DMS 273 (cell line): Measurements from ENCODE around the gene ZNF597.
A peak's percentile ranks its signal among the peaks of the same experiment; 100 is the strongest.

Experiments used
- DNase-seq: peaks from one replicate; lab custom pipeline; 2025; ENCODE audit not compliant: unreplicated experiment; lab: John Stamatoyannopoulos, UW

ZNF597 gene

DNA sequence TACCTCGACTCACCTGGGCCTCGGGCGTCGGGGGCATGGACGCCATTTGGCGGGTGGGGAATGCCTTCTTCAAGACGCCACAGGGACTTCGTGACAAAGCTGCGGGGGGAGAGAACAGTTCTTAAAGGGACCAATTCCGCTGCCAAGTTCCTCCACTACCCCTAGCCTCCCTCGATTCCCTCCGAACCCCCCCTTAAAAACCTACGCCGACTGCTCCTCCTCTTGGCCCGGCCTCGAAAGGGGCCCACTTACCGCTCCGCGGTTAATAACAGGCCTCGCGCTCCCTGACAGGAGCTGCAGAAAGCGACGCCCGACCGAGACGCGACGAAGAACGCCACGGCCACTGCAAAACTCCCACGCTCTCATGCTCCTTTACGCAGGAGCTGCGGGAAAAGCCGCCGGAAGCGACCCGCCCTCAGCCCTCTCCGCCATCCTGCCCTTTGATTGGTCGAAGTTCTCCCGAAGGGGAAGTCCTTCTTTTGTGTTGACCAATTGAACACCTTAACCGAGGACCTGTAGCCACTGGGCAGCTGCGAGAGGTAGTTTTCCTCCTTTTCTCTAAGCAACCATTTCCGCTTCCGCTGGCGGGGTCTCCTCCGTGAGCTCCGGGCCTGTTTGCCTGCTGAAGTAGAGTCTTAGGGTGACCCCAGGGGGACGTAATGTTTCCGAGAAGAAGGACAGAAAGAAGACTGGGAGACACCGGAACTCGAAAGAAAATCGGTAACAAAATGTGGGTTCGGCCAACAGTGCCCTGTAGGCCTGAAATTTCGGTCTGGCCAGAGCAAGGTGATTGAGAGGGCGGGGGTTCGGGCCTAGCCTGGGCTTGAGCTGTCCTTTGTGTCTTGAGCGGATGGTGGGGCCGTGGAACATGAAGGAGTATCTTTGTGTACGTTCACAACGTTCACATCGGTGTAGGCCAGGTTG lies at the start of gene ZNF597, which contains the start of gene NAA60:
Gene ZNF597 (minus strand): TSS at position 397 of the 924 bp plus-strand sequence. CDS start 351 bp downstream, at position 46.
Gene NAA60 (plus strand): TSS at position 573 of the 924 bp plus-strand sequence. CDS start 32,548 bp downstream, outside the sequence.
- peak; percentile 96 for DNase-seq

DNA sequence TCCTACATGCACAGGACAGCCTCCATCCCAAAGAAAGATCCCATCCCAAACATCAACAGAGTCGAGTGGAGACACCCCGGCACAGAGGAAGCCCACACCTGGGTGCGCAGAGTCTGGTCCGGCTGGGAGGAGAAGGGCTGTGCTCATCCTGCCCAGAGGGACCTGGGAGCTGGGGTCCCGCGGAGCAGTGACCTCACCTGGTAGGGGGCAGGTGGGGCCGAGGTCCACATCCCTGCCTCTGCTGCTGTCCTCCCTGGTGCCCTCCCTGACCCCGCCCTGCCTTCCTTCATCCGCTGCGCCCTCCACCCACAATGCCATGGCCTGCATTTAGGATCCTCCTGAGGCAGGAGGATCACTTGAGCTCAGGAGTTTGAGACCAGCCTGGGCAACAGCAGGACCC lies 49.1 kb upstream of the ZNF597 start:
- no peak for DNase-seq

DNA sequence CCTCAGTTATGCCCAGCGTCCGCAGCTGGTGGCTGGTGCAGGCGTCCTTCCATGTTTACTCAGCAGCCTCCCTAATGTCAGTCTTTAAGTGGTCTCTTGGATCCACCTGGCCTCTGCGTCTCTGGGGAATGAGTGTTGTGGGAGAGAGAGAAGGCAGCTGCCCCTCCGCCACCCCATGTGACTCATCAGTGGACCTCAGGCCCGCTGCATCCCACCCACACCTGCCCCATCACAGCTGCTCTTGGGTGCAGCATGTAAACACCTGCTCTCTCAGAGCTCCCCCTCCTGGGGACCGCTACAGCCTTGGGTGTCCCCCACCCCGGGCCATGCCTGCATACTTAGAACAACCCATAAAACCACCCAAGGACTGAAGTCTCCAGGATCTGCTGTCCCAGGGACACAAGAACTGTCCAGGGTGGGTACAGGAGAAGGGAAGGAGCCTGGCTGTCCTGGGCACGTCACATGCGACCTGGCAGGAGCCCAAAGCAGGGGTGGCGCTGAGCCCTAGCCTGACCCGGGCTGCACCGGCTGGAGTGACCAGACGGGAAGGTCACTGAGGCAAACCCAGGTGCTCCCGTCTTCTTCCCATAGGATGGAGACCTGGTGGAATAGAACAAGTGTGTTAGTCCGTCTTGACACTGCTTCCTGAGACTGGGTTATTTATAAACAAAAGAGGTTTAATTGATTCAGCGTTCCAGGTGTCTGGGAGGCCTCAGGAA lies 47.8 kb upstream of the ZNF597 start:
- peak; percentile 46 for DNase-seq

DNA sequence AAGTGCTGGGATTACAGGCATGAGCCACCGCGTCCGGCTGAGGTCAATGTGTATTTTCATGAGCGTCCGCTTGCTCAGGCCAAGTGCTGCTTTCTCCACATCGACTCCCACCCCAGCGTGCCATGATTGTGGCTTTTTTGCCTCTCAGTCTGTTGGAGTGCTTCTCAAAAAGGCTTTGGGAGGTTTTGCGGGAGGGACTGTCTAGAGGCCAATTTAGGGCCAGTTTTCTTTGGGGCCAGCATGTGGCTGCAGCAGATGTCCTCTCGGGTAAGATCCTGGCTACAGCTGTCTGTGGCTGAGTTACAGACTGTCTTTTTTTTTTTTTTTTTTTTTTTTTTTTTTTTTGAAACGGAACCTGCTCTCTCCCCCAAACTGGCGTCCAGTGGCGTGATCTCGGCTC lies 45.5 kb upstream of the ZNF597 start:
- DNase-seq, result peak; percentile 72

DNA sequence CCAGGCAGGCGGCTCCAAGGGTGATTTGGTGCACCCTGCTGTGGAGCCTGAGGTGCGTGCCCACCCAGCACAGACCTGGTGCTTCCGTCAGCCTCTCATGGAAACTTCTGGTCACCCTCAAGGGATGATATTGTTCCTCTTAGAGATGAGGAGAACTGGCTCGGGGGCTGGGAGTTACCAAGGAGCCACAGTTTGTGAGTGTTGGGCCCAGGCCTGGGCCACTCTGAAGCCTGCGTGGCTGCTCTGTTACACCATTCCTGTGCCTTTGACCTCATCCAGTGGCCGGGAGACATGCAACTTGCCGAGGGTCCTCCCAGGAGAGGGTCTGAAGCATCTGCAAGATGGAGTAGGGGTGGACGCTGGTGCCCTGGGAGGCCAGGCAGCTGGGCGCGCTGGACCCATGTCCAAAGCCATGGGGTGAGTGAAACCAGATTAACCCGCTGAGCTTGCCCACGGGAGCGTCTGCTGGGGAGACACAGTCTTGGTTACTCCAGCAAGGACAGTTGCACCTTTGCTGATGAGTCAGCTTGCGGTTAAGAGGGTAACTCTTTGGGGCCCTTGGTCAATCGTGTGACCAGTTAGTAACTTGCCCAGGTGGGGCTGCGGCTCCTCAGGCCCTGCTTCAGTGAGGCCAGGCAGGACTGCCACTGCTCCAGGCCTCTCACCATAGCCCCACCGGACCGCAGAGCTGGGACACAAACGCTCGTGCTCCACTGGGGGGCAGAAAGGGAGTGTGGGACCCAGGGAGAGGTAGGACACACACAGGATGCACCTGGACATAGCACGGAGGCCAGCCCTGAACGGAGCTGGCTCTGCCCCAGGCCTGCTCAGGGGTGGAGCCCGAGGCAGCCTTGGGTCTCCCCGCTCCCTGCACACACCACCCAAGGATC lies 44.5 kb upstream of the ZNF597 start:
- peak; percentile 31 for DNase-seq

GRCh38 chr16:3486506-3487215 lies 43.4 kb upstream of the ZNF597 start:
- no peak for DNase-seq

GRCh38 chr16:3485821-3486505 lies 42.7 kb upstream of the ZNF597 start:
- peak; percentile 69 for DNase-seq

DNA sequence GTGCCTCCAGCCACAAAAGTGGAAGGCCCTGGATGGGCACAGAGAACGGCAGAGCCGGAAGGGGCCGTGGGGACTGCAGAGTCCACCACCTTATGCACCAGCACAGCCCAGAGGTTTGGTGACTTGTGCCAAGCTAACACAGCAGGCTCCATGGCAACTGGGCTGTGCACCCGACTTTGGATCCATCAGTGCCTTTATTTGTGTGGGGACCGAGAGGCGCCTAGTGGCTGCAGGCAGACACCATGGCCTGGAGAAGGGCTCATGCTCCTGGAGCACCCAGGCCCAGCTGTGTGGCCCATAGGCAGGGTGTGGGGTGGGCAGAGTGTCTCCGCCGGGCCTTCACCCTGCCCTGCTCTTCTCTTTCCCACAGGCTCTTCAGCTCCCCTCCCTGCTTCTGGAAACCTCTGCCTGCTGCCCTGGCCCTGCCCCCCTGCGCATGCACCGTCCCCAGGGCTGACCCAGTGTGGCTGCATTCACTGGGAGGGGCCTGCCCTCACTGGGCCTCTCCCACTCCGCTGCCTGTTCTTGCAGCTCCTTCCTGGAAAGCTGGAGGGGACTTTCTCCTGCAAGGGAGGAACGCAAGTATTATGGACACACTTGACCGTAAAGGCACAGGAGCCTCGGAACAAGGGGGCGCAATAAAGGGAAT lies 41.9 kb upstream of the ZNF597 start:
- DNase-seq, result no peak

- no peak for DNase-seq
Measured at GRCh38 chr16:3484318-3485096, 41.2 kb upstream of the ZNF597 start.

- DNase-seq, result no peak
Measured at GRCh38 chr16:3482659-3483241, 39.4 kb upstream of the ZNF597 start.

- no peak for DNase-seq
Measured at GRCh38 chr16:3481696-3482658, 38.7 kb upstream of the ZNF597 start.

- no peak for DNase-seq
Measured at GRCh38 chr16:3480901-3481695, 37.8 kb upstream of the ZNF597 start.

DNA sequence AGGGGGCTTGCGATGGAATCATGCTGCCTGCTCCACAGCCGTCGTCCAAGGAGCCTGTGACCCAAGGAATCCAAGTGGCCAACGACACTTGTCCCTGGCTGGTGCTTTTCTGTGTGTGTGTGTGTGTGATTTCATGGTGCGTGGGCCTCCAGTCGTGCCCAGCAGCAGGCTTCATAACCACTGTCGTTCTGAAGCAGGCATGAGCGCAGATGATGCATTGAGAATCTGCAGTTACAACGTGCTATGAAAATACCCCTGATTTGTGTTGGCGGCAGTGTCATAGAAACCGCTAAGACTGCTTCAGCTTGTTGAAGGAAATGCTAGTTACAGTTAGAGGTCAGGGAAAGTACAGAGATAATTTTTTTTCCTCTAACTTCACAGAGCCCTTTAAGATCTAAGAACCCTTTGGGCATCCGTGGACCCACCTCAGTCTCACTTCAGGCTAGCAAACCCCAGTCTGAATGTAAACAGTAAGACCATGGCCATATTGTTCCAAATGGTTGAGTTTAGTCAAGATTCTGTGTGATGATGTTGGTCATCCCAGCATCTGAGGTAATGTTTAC lies 36.4 kb upstream of the ZNF597 start:
- no peak for DNase-seq

DNA sequence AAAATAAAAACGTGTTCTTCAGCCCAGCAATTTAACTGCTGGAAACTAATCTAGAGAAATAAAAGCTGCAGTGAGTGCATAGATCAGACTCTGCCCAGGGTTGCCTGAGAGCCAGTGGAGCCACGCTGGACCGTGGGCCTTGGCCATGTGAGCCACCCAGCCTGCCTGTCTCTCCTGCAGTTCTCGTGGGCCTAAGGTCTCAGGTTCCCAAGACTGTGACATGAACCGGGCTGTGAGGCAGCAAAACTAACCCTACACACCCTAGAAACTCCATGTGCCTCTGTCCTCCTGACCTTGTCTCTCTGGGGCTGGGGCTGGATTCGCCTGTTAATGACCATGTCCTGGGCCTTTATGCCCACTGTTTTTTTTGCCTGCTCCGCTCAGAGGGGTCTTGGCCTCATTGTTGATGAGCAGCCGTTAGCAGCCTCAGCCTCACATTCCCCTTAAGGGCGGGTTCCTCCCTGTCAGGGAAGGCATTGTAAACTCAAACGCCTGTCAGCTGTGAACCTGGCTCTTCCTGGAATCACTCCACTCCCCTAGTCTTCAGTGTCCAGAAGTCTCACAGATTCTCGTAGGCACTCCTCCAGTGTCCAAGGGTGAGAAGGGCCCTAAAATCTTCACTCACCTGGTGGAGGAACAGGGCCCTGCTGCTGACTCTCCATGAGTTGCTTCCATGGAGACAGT lies 35.1 kb upstream of the ZNF597 start:
- no peak for DNase-seq

DNA sequence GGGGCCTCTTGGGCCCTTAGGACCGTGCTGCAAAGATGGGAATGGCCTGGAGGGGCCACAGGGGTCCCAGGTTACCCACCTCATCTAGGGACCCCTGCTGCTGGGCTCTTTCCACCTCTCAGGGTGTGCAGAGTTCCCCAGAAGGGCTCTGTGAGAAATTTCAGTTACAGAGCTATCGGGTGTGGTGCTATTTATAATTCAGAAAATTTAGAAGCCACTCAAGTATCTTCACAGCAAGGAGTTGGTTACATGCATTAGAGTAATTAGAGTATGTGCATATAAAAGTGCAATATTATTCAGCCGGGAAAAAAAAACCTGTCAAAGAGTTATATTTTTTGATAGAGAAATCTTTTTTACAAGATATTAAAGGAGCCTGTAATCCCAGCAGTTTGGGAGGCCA lies 33.1 kb upstream of the ZNF597 start:
- DNase-seq, result no peak
